ENCODE data around the gene CNTFR. TPM values are rescaled to one million over a fixed set of nuclear protein-coding genes. Genes with fewer than 3 reads are reported as not detected.

CNTFR gene
- total and polyA plus RNA-seq, 10 of the 15 experiments (the other 5 are each of a cell fraction or from before 2014, with no cell fraction given): not detected

GRCh38 chr9:34510497-34511468 is 78.7 kb downstream of the CNTFR start:
- Histone ChIP-seq H4K20me1 (ENCODE audit: control insufficient read depth, insufficient read depth) (no peaks in the 10 kb centered on the region; the same call in 1 of the 2 replicates), H3K4me3 (no peak overlapping the region), H3K9me3 (replicated peaks; ENCODE audit: control insufficient read depth, insufficient read depth, low read length) (no peaks in the 10 kb centered on the region), H3K79me2 (ENCODE audit: control insufficient read depth, insufficient read depth, low read length) (no peaks in the 10 kb centered on the region), H3K27ac (ENCODE audit: control insufficient read depth, insufficient read depth) (no peak overlapping the region), H3K9ac (ENCODE audit: control insufficient read depth, insufficient read depth, low read length) (no peak overlapping the region), H3K36me3 (ENCODE audit: control insufficient read depth in 2 of 2, insufficient read depth in 2 of 2, low read length in 1 of 2) (no peaks in the 10 kb centered on the region; a peak in 1 of 4 replicates), H2AFZ (ENCODE audit: control insufficient read depth, low read depth, low read length) (no peak overlapping the region), H3K4me1 (ENCODE audit: control insufficient read depth, insufficient read depth, low read length) (no peaks in the 10 kb centered on the region), H3K4me2 (ENCODE audit: control insufficient read depth, insufficient read depth) (no peak overlapping the region), H3K27me3 (replicated peaks in 1 of 2; ENCODE audit: control insufficient read depth in 2 of 2, insufficient read depth in 2 of 2, low read length in 1 of 2) (peaks cover 7 to 17% of the 10 kb centered on the region in 2 experiments; a peak in 3 of 4 replicates)
- in situ Hi-C loops (cut with MboI) (no loop called here), intact Hi-C loops (cut with micrococcal nuclease; ENCODE audit: unreplicated experiment) (no loop called here)
- ChIA-PET CTCF (interaction anchor here (1.4 to 1.5 kb wide), 2 partner anchors 12 to 107 kb away, joined by 3 to 5 read pairs; no protein-coding TSS in a partner anchor), RAD21 (ENCODE audit: unreplicated experiment) (no interaction called here), POLR2A (no interaction called here), SMC1A (ENCODE audit: uncharacterized antibody, unreplicated experiment) (interaction anchor here (0.6 kb wide), 1 partner anchor 118 kb away, joined by 3 read pairs; no protein-coding TSS in a partner anchor)
- BruUV-seq (replicated peaks): no TSS peak
- 28% methylated on average over 13 of the region's 13 CpGs for WGBS (ENCODE audit: insufficient coverage, insufficient replicate concordance, low lambda C conversion rate, missing lambda C conversion rate)
- no peak for FAIRE-seq
- ATAC-seq: no peak; the same call in 2 of the 3 replicates
- DNase-seq (ENCODE audit: low read depth, low spot score): no peak
- TF ChIP-seq USF1 (IDR thresholded peaks at IDR 0.05; ENCODE audit: borderline replicate concordance, extremely low read length, insufficient read depth, low read depth, low read length) (no peak), ZNF592 (IDR thresholded peaks at IDR 0.05) (no peak), SP1 (IDR thresholded peaks at IDR 0.05; ENCODE audit: low read depth, low read length) (no peak), GABPA (IDR thresholded peaks at IDR 0.05; ENCODE audit: low read depth) (no peak), CTCF (IDR thresholded peaks at IDR 0.05 in 2 of 3, conservative IDR thresholded peaks at IDR 0.05 in 1 of 3; ENCODE audit: control insufficient read depth in 2 of 3, extremely low read depth in 1 of 3, insufficient read depth in 1 of 3, low read depth in 3 of 3, low read length in 3 of 3) (no peak), STAT1 (conservative IDR thresholded peaks at IDR 0.05) (no peak), RCOR1 (conservative IDR thresholded peaks at IDR 0.05; ENCODE audit: low read depth, low read length) (no peak), CEBPZ (IDR thresholded peaks at IDR 0.05; ENCODE audit: low read depth, low read length) (no peak), PKNOX1 (IDR thresholded peaks at IDR 0.05) (no peak)
